Left ventricle myocardium inferior (tissue), 1 donor: ENCODE measurements around the gene KIAA2012. TPM values are rescaled to one million over a fixed set of nuclear protein-coding genes. Genes with fewer than 3 reads are reported as not detected.

Experiments
- DNase-seq: peaks from one replicate; pipeline ENCODE4 v3.0.0-alpha.2; 2020
- H3K27ac ChIP-seq: fragments of 200-600 bp; replicated peaks from 2 replicates; pipeline ENCODE4 v1.8.0; 2021
- H3K27me3 ChIP-seq: fragments of 200-600 bp; 2 replicates; pipeline ENCODE4 v1.8.0; 2021; ENCODE audit warnings: low read depth
- H3K36me3 ChIP-seq: fragments of 200-600 bp; 2 replicates; pipeline ENCODE4 v1.8.0; 2021
- H3K4me1 ChIP-seq: fragments of 200-600 bp; 2 replicates; pipeline ENCODE4 v1.8.0; 2021
- H3K4me3 ChIP-seq: fragments of 200-600 bp; 2 replicates; pipeline ENCODE4 v1.8.0; 2021; ENCODE audit warnings: mild to moderate bottlenecking, moderate library complexity
- H3K9me3 ChIP-seq: fragments of 200-600 bp; replicated peaks from 2 replicates; pipeline ENCODE4 v1.8.0; 2021
- intact Hi-C: fragments of 100-400 bp; cut with micrococcal nuclease; formaldehyde crosslinking; loops from one replicate; pipeline ENCODE4 v1.11.0; 2022
- total RNA-seq: library from RNA; stranded (reverse); fragmentation: NEBNext Ultra II Directional; extraction: Animal tissue kit (Norgen Biotek cat#: 25700); gene quantifications from one replicate; pipeline ENCODE4 v1.2.1, GENCODE V29; 2021
- TF ChIP-seq, protein P1 (sequence below): fragments of 200-600 bp; IDR thresholded peaks from 2 replicates; pipeline ENCODE4 v1.8.0; 2021; ENCODE audit warnings: antibody characterized with exemption, mild to moderate bottlenecking, borderline replicate concordance
- donor health status: DM: no; HTN: yes; CAD: no; lungs with severe emphysema.

KIAA2012 gene
- total RNA-seq, 1 donor from 2014 or later = not detected

DNA sequence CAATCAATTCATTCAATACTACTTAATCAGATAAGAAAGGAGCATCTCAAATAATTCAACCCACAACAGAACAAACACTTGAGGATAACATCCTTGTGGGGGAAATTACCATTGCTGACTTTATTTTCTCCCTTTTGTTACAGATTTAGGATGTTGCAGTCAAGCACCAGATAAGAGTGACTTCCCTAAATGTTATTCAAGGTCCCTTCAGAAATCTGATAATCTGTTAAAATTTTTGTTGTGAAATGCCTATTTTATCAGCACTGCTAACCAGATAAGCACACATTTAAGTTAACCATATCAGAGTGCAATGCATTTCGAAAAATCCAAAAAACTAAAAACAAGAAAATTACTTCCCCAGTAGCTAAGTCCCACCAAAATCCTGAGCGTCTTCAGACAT is 131.8 kb downstream of the KIAA2012 start:
- intact Hi-C loops = no loop called here
- TF ChIP-seq, protein P1, sequence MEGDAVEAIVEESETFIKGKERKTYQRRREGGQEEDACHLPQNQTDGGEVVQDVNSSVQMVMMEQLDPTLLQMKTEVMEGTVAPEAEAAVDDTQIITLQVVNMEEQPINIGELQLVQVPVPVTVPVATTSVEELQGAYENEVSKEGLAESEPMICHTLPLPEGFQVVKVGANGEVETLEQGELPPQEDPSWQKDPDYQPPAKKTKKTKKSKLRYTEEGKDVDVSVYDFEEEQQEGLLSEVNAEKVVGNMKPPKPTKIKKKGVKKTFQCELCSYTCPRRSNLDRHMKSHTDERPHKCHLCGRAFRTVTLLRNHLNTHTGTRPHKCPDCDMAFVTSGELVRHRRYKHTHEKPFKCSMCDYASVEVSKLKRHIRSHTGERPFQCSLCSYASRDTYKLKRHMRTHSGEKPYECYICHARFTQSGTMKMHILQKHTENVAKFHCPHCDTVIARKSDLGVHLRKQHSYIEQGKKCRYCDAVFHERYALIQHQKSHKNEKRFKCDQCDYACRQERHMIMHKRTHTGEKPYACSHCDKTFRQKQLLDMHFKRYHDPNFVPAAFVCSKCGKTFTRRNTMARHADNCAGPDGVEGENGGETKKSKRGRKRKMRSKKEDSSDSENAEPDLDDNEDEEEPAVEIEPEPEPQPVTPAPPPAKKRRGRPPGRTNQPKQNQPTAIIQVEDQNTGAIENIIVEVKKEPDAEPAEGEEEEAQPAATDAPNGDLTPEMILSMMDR = no peak
- H3K9me3 ChIP-seq = no peaks in the 10 kb centered on the region
- no peaks in the 10 kb centered on the region for H3K4me1 ChIP-seq
- no peak for DNase-seq
- H3K27me3 ChIP-seq = no peaks in the 10 kb centered on the region
- H3K4me3 ChIP-seq = no peak overlapping the region
- peaks cover 54% of the 10 kb centered on the region for H3K36me3 ChIP-seq
- H3K27ac ChIP-seq = no peak overlapping the region

DNA sequence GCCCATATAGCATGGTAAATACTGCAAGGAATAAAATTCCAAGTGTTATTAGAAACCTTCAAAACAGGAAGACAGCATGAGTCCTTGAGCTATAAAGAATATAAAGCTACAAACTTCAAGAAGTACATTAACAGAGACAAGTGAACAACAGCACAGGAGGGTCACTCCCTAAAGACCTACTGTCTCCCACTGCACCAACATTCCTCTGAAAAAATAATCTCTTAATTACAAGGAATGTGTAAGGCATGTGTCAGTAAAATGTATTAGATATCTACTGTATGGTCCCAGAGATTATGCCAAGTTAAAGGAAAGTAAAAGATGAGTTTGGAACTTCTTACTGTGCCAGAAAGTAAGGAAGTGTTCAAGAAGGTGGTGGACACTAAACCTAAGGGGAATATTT is 135.5 kb downstream of the KIAA2012 start:
- Histone ChIP-seq H3K36me3 (peaks cover 83% of the 10 kb centered on the region), H3K4me1 (no peaks in the 10 kb centered on the region), H3K27ac (no peak overlapping the region), H3K27me3 (no peaks in the 10 kb centered on the region), H3K4me3 (no peak overlapping the region), H3K9me3 (no peaks in the 10 kb centered on the region)
- TF ChIP-seq, protein P1 = no peak
- intact Hi-C loops = no loop called here
- DNase-seq = no peak

DNA sequence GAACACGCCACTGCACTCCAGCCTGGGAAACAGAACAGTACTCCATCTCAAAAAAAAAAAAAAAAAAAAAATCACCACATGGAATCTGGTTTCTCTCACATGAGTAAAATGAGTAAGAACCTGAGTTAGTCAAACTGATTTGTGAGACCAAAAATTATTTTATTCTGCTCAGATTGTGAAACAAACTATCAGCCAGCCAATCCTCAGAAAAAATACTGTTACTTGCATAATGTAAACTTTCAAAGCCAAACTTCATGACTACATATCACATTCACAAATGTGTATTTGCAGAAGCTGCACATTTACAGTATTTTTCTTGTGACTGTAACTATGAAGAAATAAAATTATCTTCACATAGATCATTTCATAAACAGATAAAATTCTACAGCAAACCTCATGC is 142.1 kb downstream of the KIAA2012 start:
- no peak overlapping the region for H3K27ac ChIP-seq
- no peak for DNase-seq
- peaks cover 59% of the 10 kb centered on the region for H3K36me3 ChIP-seq
- intact Hi-C loops = no loop called here
- H3K9me3 ChIP-seq = no peaks in the 10 kb centered on the region
- H3K4me3 ChIP-seq = no peak overlapping the region
- TF ChIP-seq, protein P1 = no peak
- H3K27me3 ChIP-seq = no peaks in the 10 kb centered on the region
- H3K4me1 ChIP-seq = no peaks in the 10 kb centered on the region

DNA sequence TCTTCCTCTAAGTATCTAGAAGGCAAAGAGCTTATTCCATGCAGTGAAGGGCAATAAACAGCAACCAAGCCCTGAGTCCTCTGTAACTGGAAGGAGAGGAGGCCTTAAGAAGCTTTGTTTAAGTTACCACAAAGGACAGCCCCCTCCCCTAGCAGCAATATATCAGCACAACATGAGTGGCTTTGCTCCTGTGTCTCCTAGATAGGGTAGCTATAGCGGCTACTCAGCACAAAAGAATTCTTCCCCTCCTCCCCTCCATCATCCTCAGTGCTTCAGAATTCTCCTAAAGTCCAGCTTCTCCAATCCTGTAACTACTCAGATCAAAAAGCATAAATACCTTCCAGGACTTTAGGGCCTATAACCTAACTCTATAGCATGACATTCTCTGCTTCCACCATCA is 148.8 kb downstream of the KIAA2012 start:
- Histone ChIP-seq H3K27ac (no peak overlapping the region), H3K4me3 (no peak overlapping the region), H3K27me3 (no peaks in the 10 kb centered on the region), H3K4me1 (peaks cover 45% of the 10 kb centered on the region), H3K36me3 (peaks cover 23% of the 10 kb centered on the region), H3K9me3 (no peaks in the 10 kb centered on the region)
- intact Hi-C loops = no loop called here
- DNase-seq = no peak
- TF ChIP-seq, protein P1 = no peak

DNA sequence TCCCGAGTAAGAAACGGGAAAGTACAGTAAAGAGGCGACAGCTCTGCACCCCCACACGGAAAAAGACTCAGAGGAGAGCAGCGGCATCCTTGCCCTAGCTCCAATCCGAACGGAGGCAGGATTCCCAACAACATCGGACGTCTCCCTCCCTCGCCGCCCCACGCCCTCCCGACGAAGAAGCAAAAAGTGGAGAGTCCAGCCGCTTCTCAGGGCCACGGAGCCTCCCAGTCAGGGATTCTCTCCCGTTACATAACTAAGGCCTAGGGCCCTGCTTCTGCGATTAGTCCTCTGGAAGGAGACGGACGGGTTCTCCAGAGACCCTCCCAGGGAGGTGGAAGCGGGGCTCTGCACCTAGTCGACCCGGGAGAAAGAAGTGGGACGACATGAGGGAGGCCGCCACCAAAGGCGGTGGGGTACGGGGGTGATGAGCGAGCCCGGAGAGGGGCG is 164.8 kb downstream of the KIAA2012 start:
- peak overlapping the region; percentile 92 for H3K27ac ChIP-seq
- peaks cover 52% of the 10 kb centered on the region for H3K4me1 ChIP-seq
- no peaks in the 10 kb centered on the region for H3K36me3 ChIP-seq
- intact Hi-C loops = no loop called here
- no peaks in the 10 kb centered on the region for H3K27me3 ChIP-seq
- DNase-seq = peak; percentile 18
- no peaks in the 10 kb centered on the region for H3K9me3 ChIP-seq
- peak overlapping the region; percentile 99 for H3K4me3 ChIP-seq
- TF ChIP-seq, protein P1 = no peak
